Peyer's patch (tissue), 4 donors: ENCODE measurements around the gene ZNF219. TPM values are rescaled to one million over a fixed set of nuclear protein-coding genes. Genes with fewer than 3 reads are reported as not detected.

Experiments
- DNase-seq, 3 donors: peaks; one replicate each; pipeline ENCODE4 v3.0.0-alpha.2; 2017 to 2019
- H3K27ac ChIP-seq, 4 donors: fragments of 200-600 bp; sonication (generic); one replicate each; pipeline ENCODE4 v1.5.1; 2016 to 2019
- H3K27me3 ChIP-seq, 2 donors: fragments of 200-600 bp; sonication (generic); one replicate each; pipeline ENCODE4 v1.5.1; 2019
- H3K36me3 ChIP-seq, 3 donors: fragments of 200-600 bp; sonication (generic); one replicate each; pipeline ENCODE4 v1.5.1; 2016 to 2019
- H3K4me1 ChIP-seq, 4 donors: fragments of 200-600 bp; sonication (generic); one replicate each; pipeline ENCODE4 v1.5.1; 2016 to 2019
- H3K4me3 ChIP-seq, 4 donors: fragments of 200-600 bp; sonication (generic); 1 replicate in 3 of 4; 2 replicates in 1 of 4; pipeline ENCODE4 v1.5.1; 2016 to 2019; ENCODE audit warnings: mild to moderate bottlenecking in 1 of 4
- H3K9me3 ChIP-seq, 4 donors: fragments of 200-600 bp; sonication (generic); one replicate each; pipeline ENCODE4 v1.5.1; 2016 to 2019; ENCODE audit warnings: mild to moderate bottlenecking in 1 of 4
- CTCF ChIP-seq, 6 experiments: fragments of 450-650 bp in 4 of 6; fragments of 200-600 bp in 2 of 6; sonication (generic) in 1 of 6; IDR thresholded peaks; one replicate each; pipeline ENCODE4 v1.5.1; 2017 to 2019; ENCODE audit warnings: antibody characterized with exemption in 6 of 6, mild to moderate bottlenecking in 3 of 6, moderate library complexity in 1 of 6
- POLR2A ChIP-seq, 2 donors: fragments of 450-650 bp; IDR thresholded peaks; one replicate each; pipeline ENCODE4 v1.5.1; 2017; ENCODE audit warnings: antibody characterized with exemption in 2 of 2, mild to moderate bottlenecking in 2 of 2, moderate library complexity in 2 of 2
- total RNA-seq, 4 donors: library from RNA; depleted of rRNA; stranded (reverse); fragments of >200 nt; gene quantifications; one replicate each; pipeline ENCODE4 v1.1.0, GENCODE V29; 2016

Gene ZNF219
- total RNA-seq, 4 donors from 2014 or later: 41.3 to 68.8 (median 63.2) TPM

GRCh38 chr14:21123429-21123828 is 25.0 kb upstream of the ZNF219 start:
- H3K4me3 ChIP-seq: no peak overlapping the region
- TF ChIP-seq POLR2A (IDR thresholded peaks at IDR 0.05) (no peak), CTCF (IDR thresholded peaks at IDR 0.05) (no peak)
- H3K36me3 ChIP-seq: no peaks in the 10 kb centered on the region
- no peak for DNase-seq
- no peaks in the 10 kb centered on the region for H3K4me1 ChIP-seq
- H3K27me3 ChIP-seq: no peaks in the 10 kb centered on the region
- H3K27ac ChIP-seq: no peak overlapping the region
- H3K9me3 ChIP-seq: no peaks in the 10 kb centered on the region

DNA sequence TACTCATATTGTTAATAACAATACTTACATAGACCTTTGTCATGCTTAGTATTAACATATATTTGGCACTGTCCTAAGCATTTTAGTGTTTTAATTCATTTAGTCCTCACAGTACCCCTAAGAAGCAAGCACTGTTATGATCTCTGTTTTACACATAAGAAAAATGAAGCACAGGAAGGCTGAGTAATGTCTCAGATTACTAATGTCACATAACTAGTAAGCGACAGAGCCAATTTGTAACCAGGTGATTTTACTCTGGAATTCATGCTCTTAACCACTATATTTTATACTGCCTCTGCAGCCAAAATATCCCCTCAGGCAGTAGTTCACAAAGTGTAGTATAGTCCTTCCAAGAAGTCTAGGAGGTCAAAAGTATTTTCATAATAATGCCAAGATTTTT is 22.7 kb upstream of the ZNF219 start:
- TF ChIP-seq CTCF (IDR thresholded peaks at IDR 0.05) (no peak), POLR2A (IDR thresholded peaks at IDR 0.05) (no peak)
- Histone ChIP-seq H3K4me3 (no peak overlapping the region), H3K36me3 (no peaks in the 10 kb centered on the region), H3K9me3 (no peaks in the 10 kb centered on the region), H3K27me3 (no peaks in the 10 kb centered on the region), H3K4me1 (no peaks in the 10 kb centered on the region), H3K27ac (no peak overlapping the region)
- no peak for DNase-seq

DNA sequence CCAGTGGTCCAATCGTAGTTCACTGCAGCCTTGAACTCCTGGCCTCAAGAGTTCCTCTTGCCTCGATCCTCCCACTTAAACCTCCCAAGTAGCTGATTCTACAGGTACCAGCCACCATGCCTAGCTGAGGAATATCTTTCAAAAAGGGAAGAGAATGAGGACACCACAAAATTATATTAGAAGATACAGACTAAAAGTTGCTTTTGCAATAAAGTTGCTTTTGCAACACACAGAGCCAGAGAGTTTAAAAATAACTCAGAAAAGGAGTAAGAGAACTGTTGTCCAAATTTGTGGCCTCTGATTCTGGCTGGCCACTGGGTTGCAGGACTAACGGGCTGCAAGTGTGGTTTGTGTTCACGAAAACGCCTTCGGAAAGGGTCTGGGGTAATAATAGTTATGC is 22.2 kb upstream of the ZNF219 start:
- TF ChIP-seq POLR2A (IDR thresholded peaks at IDR 0.05) (no peak), CTCF (IDR thresholded peaks at IDR 0.05) (no peak)
- Histone ChIP-seq H3K9me3 (no peaks in the 10 kb centered on the region), H3K4me3 (no peak overlapping the region), H3K4me1 (no peaks in the 10 kb centered on the region), H3K27me3 (no peaks in the 10 kb centered on the region), H3K27ac (no peak overlapping the region), H3K36me3 (no peaks in the 10 kb centered on the region)
- no peak for DNase-seq

DNA sequence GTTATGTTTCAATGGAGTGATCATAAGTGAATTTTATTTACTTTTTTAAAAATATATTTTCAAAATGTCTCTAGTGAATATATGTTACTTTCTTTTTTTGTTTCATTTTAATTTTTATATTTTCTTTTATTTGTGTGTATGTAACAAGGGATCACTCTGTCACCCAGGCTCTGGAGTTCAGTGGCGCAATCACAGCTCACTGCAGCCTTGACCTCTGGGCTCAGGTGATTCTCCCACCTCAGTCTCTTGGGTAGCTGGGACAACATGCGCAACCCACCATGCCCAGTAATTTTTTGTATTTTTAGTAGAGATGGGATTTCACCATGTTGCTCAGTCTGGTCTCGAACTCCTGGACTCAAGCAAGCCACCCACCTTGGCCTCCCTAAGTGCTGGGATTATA is 20.5 kb upstream of the ZNF219 start:
- H3K4me3 ChIP-seq: no peak overlapping the region
- no peaks in the 10 kb centered on the region for H3K27me3 ChIP-seq
- H3K4me1 ChIP-seq: no peaks in the 10 kb centered on the region
- TF ChIP-seq CTCF (IDR thresholded peaks at IDR 0.05) (no peak), POLR2A (IDR thresholded peaks at IDR 0.05) (no peak)
- H3K9me3 ChIP-seq: no peaks in the 10 kb centered on the region
- no peaks in the 10 kb centered on the region for H3K36me3 ChIP-seq
- no peak for DNase-seq
- H3K27ac ChIP-seq: no peak overlapping the region

GRCh38 chr14:21113369-21113768 is 14.9 kb upstream of the ZNF219 start:
- H3K27ac ChIP-seq: no peak overlapping the region
- H3K9me3 ChIP-seq: no peaks in the 10 kb centered on the region
- DNase-seq: no peak
- H3K36me3 ChIP-seq: no peaks in the 10 kb centered on the region
- H3K4me1 ChIP-seq: no peaks in the 10 kb centered on the region
- H3K27me3 ChIP-seq: no peaks in the 10 kb centered on the region
- H3K4me3 ChIP-seq: no peak overlapping the region
- TF ChIP-seq CTCF (IDR thresholded peaks at IDR 0.05) (no peak), POLR2A (IDR thresholded peaks at IDR 0.05) (no peak)

DNA sequence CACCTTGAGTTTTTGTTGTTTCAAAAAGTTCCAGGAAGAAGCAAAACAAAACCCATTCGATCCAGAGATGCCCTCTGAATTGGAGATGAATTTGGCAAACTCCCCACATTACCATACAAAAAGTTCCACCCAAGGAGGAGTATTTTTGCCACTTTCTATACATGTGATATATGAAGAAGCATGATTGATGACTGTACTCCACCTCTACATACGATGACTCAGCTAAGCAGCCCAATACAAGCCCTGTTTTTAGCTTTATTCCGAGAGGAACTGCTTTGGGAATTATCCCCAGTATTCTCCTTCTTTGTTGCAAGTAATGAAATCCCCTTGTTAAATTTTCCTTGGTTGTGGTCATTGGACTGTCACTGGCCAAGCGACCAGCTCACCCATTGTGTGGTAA is 13.8 kb upstream of the ZNF219 start:
- Histone ChIP-seq H3K36me3 (no peaks in the 10 kb centered on the region), H3K27ac (no peak overlapping the region), H3K4me1 (peaks cover 0 to under 1% (median 0%) of the 10 kb centered on the region in 4 donors), H3K27me3 (no peaks in the 10 kb centered on the region), H3K9me3 (no peaks in the 10 kb centered on the region), H3K4me3 (no peak overlapping the region)
- TF ChIP-seq POLR2A (IDR thresholded peaks at IDR 0.05) (no peak), CTCF (IDR thresholded peaks at IDR 0.05) (no peak)
- no peak for DNase-seq
